Measurements from ENCODE around the gene FGF16. TPM values are rescaled to one million over a fixed set of nuclear protein-coding genes. Genes with fewer than 3 reads are reported as not detected.
"Not testable (repeated sequence)": the region's sequence is repeated elsewhere in the genome, so short reads cannot be mapped to it uniquely, and the experiment has no call there.

Gene FGF16
- polyA plus RNA-seq, 1 donor, result 3.3 TPM

DNA sequence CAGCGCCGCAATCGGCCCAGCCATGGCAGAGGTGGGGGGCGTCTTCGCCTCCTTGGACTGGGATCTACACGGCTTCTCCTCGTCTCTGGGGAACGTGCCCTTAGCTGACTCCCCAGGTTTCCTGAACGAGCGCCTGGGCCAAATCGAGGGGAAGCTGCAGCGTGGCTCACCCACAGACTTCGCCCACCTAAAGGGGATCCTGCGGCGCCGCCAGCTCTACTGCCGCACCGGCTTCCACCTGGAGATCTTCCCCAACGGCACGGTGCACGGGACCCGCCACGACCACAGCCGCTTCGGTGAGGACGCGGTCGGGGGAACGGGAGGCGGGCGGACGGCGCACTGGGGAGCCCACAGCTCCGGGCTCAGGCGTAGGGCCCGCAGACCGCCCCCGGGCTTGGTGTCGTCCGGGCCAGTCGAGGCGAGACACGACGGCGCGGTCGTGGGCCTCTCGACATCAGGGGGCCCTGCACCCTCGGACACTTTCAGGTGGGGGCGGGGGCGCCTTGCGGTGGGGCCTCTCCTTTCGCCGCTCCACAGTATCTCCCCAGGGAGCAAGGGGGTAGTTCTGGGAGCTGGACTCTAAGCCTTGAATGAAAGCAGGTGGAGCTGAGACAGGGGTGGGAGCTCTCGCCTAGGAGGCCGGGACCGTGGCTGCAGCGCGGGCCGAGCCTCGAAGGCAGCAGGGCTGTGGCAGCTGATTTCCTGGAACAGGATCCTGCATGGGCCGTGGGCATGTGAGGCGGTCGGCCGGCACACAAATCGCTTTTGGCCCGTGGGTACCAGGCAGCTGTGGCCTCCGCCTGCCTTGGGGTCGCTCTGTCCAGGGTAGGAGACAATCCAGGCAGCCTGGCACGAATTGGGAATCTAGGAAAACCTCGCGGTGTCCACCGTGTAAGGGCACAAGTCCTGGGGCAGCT, 722 bp downstream of the FGF16 start:
- DNase-seq (ENCODE audit: low read depth), result no peak

DNA sequence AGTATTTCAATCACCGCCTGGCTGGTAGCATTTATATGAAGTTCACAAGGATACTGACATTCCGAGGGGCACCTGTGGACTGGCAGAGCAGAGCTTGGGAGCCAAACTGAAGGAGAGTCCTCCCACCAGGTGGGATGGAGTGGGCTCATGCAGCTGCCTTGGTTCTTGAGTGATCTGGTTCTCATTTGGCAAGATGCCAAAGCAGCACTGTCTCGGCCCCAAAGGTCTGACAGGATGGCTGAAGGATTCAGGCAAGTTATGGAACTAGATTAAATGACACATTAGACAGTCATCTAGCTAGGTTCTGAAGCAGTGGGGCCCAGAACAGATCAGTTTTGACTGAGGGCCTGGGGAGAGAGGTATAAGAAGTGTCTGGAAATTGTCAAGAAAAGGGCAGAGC, 3.2 kb downstream of the FGF16 start:
- DNase-seq (ENCODE audit: low read depth), result no peak

- no peak for DNase-seq (ENCODE audit: low read depth)
Observed at GRCh38 chrX:77450996-77451395, 3.8 kb downstream of the FGF16 start.

DNA sequence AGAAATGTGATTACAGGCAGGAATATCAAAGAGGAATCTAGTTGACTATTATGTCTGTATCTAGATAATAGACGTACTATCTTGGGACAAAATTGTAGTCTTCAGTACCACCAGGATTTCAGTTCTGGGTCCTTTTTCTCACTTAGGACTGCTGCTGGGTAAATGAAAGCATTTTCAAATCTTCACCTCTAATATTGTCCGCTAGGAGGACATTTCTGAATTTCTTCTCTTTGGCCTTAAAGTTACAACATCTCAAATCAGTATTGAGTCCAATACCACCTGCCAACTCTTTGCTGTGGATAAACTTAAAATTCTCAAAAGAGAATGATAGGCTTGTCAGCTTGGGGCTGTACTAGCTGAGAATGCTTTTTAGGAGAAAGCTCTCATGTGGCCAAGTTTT, 6.0 kb downstream of the FGF16 start:
- no peak for DNase-seq (ENCODE audit: low read depth)

DNA sequence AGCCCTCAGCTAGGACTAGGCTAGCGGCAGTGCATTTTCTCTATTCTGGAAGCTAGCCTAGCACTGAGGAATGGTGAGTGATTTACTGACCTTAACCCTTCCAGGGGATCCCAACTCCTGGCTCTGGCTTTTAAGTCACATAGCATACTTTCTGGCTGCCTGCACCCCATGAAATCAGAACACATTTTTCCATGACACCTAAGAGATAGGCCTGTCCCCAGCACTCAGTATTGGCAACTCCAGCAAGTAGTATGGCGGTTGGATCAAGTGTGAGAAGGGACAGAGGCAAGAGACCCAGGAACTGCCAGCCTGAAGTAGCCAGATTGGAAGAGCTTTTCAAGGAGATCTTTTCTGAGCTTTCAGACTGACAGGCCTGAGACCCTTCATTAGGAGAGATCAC, 8.2 kb downstream of the FGF16 start:
- no peak for DNase-seq (ENCODE audit: low read depth)

DNA sequence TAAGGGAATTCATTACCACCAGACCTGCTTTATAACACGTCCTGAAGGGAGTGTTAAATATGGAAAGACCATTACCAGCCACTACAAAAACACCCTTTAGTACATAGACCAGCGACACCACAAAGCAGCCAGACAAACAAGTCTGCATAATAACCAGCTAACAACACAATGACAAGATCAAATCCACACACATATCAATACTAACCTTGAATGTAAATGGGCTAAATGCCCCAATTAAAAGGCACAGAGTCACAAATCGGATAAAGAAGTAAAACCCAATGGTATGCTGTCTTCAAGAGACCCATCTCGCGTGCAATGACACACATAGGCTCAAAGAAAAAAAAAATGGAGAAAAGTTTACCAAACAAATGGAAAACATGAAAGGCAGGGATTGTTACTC, 36.9 kb downstream of the FGF16 start:
- DNase-seq (ENCODE audit: low read depth), result no peak

DNA sequence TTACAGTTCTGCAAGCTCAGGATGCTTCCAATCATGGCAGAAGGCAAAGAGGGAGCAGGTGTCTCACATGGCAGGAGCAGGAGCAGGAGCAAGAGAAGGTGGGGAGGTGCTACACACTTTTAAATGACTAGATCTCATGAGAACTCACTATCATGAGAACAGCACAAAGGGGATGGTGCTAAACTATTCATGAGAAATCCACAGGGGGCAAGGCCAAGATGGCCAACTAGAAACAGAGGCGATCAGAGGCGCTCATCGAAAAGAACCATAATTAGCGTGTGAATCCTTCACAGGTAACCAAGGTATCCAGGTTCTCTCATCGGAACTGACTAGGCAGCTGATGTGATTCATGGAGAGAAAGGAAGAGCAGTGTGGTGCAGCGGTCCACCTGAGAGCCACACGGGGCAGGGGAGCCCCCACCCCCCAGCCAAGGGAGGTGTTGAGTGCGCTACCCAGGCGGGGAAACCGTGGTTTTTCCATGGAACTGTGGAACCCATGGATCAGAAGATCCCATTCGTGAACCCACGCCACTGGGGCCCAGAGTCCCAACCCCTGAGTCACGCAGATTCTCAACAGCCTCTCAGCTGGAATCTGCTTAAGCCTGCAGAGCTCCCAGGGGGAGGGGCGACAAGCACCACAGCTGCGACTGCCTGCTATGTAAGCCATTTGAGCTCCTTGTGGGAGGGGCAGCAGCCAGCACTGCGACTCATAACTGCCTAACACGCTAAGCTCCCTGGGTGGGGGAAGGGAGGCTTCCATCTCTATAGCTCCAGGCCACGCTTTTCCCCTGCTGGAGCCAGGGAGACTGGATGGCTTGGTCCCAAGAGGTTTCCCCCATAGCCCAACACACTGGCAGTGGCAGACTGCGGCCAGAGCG, 46.7 kb downstream of the FGF16 start:
- no peak for DNase-seq (ENCODE audit: low read depth)

DNA sequence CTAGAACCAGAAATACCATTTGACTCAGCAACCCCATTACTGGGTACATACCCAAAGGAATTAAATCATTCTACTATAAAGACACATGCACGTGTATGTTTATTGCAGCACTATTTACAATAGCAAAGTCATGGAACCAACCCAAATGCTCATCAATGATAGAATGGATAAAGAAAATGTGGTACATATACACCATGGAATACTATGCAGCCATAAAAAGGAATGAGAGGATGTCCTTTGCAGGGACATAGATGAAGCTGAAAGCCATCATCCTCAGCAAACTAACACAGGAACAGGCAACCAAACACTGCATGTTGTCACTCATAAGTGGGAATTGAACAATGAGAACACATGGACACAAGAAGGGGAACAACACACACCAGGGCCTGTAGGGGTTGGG, 53.0 kb downstream of the FGF16 start:
- DNase-seq (ENCODE audit: low read depth), result not testable (repeated sequence)

GRCh38 chrX:77502951-77503525, 55.8 kb downstream of the FGF16 start:
- DNase-seq (ENCODE audit: low read depth), result no peak

- DNase-seq (ENCODE audit: low read depth), result no peak
Observed at GRCh38 chrX:77505227-77505626, 58.0 kb downstream of the FGF16 start.

Measured in forelimb muscle (tissue), 1 donor.